GM23248 (cell line): Measurements from ENCODE around the gene PNPLA2. TPM values are rescaled to one million over a fixed set of nuclear protein-coding genes. Genes with fewer than 3 reads are reported as not detected.

Experiments used
- DNase-seq: peaks from one replicate; pipeline ENCODE4 v3.0.0-alpha.2; 2015
- H2AFZ ChIP-seq: fragments of 200-600 bp; sonication (generic); 2 replicates; pipeline ENCODE4 v1.6.1; 2016; ENCODE audit warnings: antibody characterized with exemption
- H3F3A ChIP-seq: fragments of 200-600 bp; sonication (generic); 2 replicates; pipeline ENCODE4 v1.6.1; 2016; ENCODE audit warnings: mild to moderate bottlenecking, antibody characterized with exemption, mixed run types; ENCODE audit not compliant: insufficient read depth
- H3K27ac ChIP-seq: fragments of 200-600 bp; sonication (generic); 2 replicates; pipeline ENCODE4 v1.5.1; 2016; ENCODE audit warnings: mild to moderate bottlenecking
- H3K27me3 ChIP-seq: fragments of 200-600 bp; sonication (generic); replicated peaks from 2 replicates; pipeline ENCODE4 v1.6.1; 2016; ENCODE audit warnings: mild to moderate bottlenecking; ENCODE audit not compliant: insufficient read depth
- H3K36me3 ChIP-seq: fragments of 200-600 bp; sonication (generic); 2 replicates; pipeline ENCODE4 v1.6.1; 2016; ENCODE audit warnings: low read depth, mild to moderate bottlenecking
- H3K4me1 ChIP-seq: fragments of 200-600 bp; sonication (generic); 2 replicates; pipeline ENCODE4 v1.6.1; 2016; ENCODE audit warnings: mild to moderate bottlenecking; ENCODE audit not compliant: insufficient read depth
- H3K4me2 ChIP-seq: fragments of 200-600 bp; sonication (generic); one replicate; pipeline ENCODE4 v1.6.1; 2016; ENCODE audit warnings: mild to moderate bottlenecking; ENCODE audit not compliant: unreplicated experiment
- H3K4me3 ChIP-seq: fragments of 200-600 bp; sonication (generic); 2 replicates; pipeline ENCODE4 v1.5.1; 2016; ENCODE audit warnings: mild to moderate bottlenecking
- H3K79me2 ChIP-seq: fragments of 200-600 bp; sonication (generic); 2 replicates; pipeline ENCODE4 v1.6.1; 2016; ENCODE audit warnings: mild to moderate bottlenecking; ENCODE audit not compliant: insufficient read depth
- H3K9ac ChIP-seq: fragments of 200-600 bp; sonication (generic); 2 replicates; pipeline ENCODE4 v1.6.1; 2016; ENCODE audit warnings: mild to moderate bottlenecking
- H3K9me2 ChIP-seq: fragments of 200-600 bp; sonication (generic); 2 replicates; pipeline ENCODE4 v1.6.1; 2016; ENCODE audit warnings: mixed run types, mild to moderate bottlenecking, moderate library complexity; ENCODE audit not compliant: insufficient read depth
- H3K9me3 ChIP-seq: fragments of 200-600 bp; sonication (generic); one replicate; pipeline ENCODE4 v1.6.1; 2017; ENCODE audit warnings: low read depth
- H4K20me1 ChIP-seq: fragments of 200-600 bp; sonication (generic); 2 replicates; pipeline ENCODE4 v1.6.0; 2016; ENCODE audit not compliant: insufficient read depth
- EZH2 ChIP-seq: fragments of 200-600 bp; sonication (generic); IDR thresholded peaks from 2 replicates; pipeline ENCODE4 v1.6.1; 2018; ENCODE audit warnings: antibody characterized with exemption, mild to moderate bottlenecking; ENCODE audit not compliant: insufficient read depth, poor library complexity, severe bottlenecking
- EZH2phosphoT487 ChIP-seq: fragments of 200-600 bp; sonication (generic); IDR thresholded peaks from 2 replicates; pipeline ENCODE4 v1.6.1; 2018; ENCODE audit warnings: antibody characterized with exemption, moderate library complexity, mild to moderate bottlenecking, low read depth; ENCODE audit not compliant: insufficient read depth
- WGBS, 2 experiments: methylation state at CpG; one replicate each; pipeline ENCODE4 v1.1.6; 2015 to 2017; ENCODE audit warnings: low lambda C conversion rate in 2 of 2, low coverage in 1 of 2; ENCODE audit errors: missing lambda C conversion rate in 2 of 2; 5-methylcytosine and 5-hydroxymethylcytosine counted together
- in situ Hi-C: fragments of 300-500 bp; cut with MboI; formaldehyde crosslinking; loops from 2 replicates; pipeline ENCODE4 v1.15.0; 2020
- polyA plus RNA-seq: library from polyadenylated mRNA; unstranded; fragments of >200 nt; fragmentation: Nextera tagmentation; extraction: Ambion mirVana; gene quantifications from 2 replicates; pipeline ENCODE4 v1.2.1, GENCODE V29; 2016
- total RNA-seq: library from RNA; depleted of rRNA; stranded (reverse); fragments of >200 nt; shearing (Covaris generic); gene quantifications from 2 replicates; pipeline ENCODE4 v1.2.3, GENCODE V29; 2014

Gene PNPLA2
- total and polyA plus RNA-seq, 2 experiments from 2014 or later: 38.7 to 87.6 TPM

GRCh38 chr11:788953-789940, 29.5 kb upstream of the PNPLA2 start:
- in situ Hi-C loops: no loop called here
- no peak for DNase-seq
- TF ChIP-seq EZH2 (no peak), EZH2phosphoT487 (no peak)
- Histone ChIP-seq H3K9me3 (no peaks in the 10 kb centered on the region), H3K79me2 (no peaks in the 10 kb centered on the region), H3K9ac (0 out of 2 replicates have a peak overlapping the region, but pooled peaks have one; percentile 20), H3K4me2 (no peak overlapping the region), H3K36me3 (peaks cover 3% of the 10 kb centered on the region; the same call in 1 of the 2 replicates), H3K27me3 (no peaks in the 10 kb centered on the region), H3K27ac (no peak overlapping the region), H3K4me1 (no peaks in the 10 kb centered on the region), H3K9me2 (no peaks in the 10 kb centered on the region), H3F3A (peaks cover 11% of the 10 kb centered on the region; the same call in 1 of the 2 replicates), H3K4me3 (peak overlapping the region; percentile 45; the same call in 1 of the 2 replicates), H4K20me1 (no peaks in the 10 kb centered on the region), H2AFZ (no peak overlapping the region)
- WGBS, 2 experiments: 15 to 21% methylated on average over 20 to 26 of the region's 31 CpGs

- Histone ChIP-seq H3K4me2 (no peak within 1 kb of the TSS), H3F3A (0 out of 2 replicates have a peak, but pooled peaks cover 4% of the 10 kb centered on the region), H3K9me2 (no peaks in the 10 kb centered on the region), H3K27ac (no peak within 1 kb of the TSS), H3K27me3 (no peaks in the 10 kb centered on the region), H3K9ac (0 out of 2 replicates have a peak within 1 kb of the TSS, but pooled peaks have one; percentile 20), H4K20me1 (no peaks in the 10 kb centered on the region), H3K4me3 (peak within 1 kb of the TSS; percentile 45; the same call in 1 of the 2 replicates), H3K36me3 (no peaks in the 10 kb centered on the region; the same call in 1 of the 2 replicates), H3K4me1 (no peaks in the 10 kb centered on the region), H3K79me2 (peaks cover 6% of the 10 kb centered on the region), H3K9me3 (no peaks in the 10 kb centered on the region), H2AFZ (no peak within 1 kb of the TSS)
- peak; percentile 82 for DNase-seq
- WGBS, 2 experiments: 1% methylated on average over 14 to 16 of the region's 44 CpGs
- TF ChIP-seq EZH2 (no peak), EZH2phosphoT487 (no peak)
- in situ Hi-C loops: no loop called here
These were observed 28.8 kb upstream of the PNPLA2 start, which contains the start of gene CEND1 for GRCh38 chr11:789943-790342. CEND1 (minus strand) TSS chr11:790090; CDS start chr11:788576, 1,514 bp downstream.

- TF ChIP-seq EZH2 (no peak), EZH2phosphoT487 (no peak)
- in situ Hi-C loops: no loop called here
- no peaks in the 10 kb centered on the region; the same call in 1 of the 2 replicates for H3K4me1 ChIP-seq
- 44 to 46% methylated on average over 16 to 18 of the region's 18 CpGs for WGBS, 2 experiments
- H3K36me3 ChIP-seq: no peaks in the 10 kb centered on the region; the same call in 1 of the 2 replicates
- no peaks in the 10 kb centered on the region for H3K27me3 ChIP-seq
- no peak overlapping the region for H2AFZ ChIP-seq
- H3F3A ChIP-seq: 0 out of 2 replicates have a peak, but pooled peaks cover 4% of the 10 kb centered on the region
- H4K20me1 ChIP-seq: no peaks in the 10 kb centered on the region
- DNase-seq: peak; percentile 58
- no peak overlapping the region for H3K4me3 ChIP-seq
- no peaks in the 10 kb centered on the region for H3K9me3 ChIP-seq
- H3K79me2 ChIP-seq: peaks cover 12% of the 10 kb centered on the region
- no peaks in the 10 kb centered on the region for H3K9me2 ChIP-seq
- H3K4me2 ChIP-seq: no peak overlapping the region
- H3K27ac ChIP-seq: no peak overlapping the region
- H3K9ac ChIP-seq: no peak overlapping the region
These were observed 27.8 kb upstream of the PNPLA2 start for GRCh38 chr11:790721-791564.
